Effector CD4-positive, alpha-beta T cell (primary cell): ENCODE results near the gene IL20. TPM values are rescaled to one million over a fixed set of nuclear protein-coding genes. Genes with fewer than 3 reads are reported as not detected.
A peak's percentile ranks its signal among the peaks of the same experiment; 100 is the strongest.

Experiments used
- DNase-seq: peaks from one replicate; pipeline ENCODE4 v3.0.0-alpha.2; 2020
- total RNA-seq: gene quantifications from one replicate; lab custom pipeline; 2026; lab: John Stamatoyannopoulos, UW

Gene IL20
- not detected for total RNA-seq

DNA sequence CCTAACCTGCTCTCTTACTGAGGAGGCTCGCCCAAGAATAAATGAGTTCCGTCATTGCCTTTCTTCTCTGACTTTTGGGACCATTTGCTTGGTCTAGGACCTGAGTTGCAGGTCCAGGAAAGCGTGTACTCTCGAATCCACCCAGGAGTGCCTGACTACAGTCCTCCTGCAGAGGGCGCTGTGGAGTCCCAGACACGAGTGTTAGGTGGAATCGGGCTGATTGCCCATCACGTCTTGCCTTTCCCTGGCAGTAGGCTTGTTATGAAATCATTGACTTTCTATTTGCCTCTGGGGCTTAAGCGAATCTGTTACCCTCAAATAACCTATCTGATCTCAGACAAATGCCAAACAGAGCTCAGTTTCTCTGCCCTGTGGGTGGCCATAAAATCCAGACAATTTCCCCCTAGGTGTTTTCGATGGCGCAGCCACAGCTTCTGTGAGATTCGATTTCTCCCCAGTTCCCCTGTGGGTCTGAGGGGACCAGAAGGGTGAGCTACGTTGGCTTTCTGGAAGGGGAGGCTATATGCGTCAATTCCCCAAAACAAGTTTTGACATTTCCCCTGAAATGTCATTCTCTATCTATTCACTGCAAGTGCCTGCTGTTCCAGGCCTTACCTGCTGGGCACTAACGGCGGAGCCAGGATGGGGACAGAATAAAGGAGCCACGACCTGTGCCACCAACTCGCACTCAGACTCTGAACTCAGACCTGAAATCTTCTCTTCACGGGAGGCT lies at the start of gene IL20:
Gene IL20, plus strand, starts transcription at position 685 of the 733 bp plus-strand sequence. CDS start 230 bp downstream, outside the sequence.
- peak; percentile 85 for DNase-seq

DNA sequence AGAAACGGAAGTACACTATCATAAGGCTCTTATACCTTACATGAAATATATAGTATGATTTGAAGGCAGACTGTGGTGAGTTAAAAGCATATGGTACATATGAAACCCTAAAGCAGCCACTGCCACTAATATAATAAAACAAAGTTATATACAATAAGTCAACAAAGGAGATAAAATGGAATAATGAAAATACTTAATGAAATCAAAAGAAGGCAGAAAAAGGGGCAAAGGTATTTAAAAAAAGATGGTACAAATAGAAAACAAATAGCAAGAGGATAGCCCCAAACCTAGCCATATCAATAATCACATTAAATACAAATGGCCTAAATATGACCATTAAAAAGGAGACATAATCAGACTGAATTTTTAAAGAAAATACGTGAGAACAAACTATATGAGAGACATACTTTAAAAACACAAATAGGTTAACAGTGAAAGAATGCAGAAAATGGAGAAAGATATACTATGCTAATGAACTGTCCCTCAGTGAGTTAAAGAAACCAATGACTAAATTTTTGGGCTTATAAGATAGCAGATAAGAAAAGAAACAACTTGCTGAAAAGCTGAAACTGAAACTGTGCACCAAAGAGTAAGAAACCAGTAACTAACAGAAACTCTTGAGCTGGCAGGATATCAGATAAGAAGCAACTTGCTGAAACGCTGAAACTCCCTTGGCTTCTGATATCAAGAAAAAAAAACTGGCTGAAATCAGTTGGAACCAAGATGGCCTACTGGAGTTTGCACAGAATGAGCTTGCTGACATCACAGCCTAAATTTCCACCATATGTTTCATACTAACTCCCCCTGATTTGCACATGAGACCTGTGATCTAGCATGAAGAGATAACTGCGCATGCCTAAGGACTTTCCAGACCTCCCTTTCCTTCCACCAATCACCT lies 48.8 kb upstream of the IL20 start:
- no peak for DNase-seq

DNA sequence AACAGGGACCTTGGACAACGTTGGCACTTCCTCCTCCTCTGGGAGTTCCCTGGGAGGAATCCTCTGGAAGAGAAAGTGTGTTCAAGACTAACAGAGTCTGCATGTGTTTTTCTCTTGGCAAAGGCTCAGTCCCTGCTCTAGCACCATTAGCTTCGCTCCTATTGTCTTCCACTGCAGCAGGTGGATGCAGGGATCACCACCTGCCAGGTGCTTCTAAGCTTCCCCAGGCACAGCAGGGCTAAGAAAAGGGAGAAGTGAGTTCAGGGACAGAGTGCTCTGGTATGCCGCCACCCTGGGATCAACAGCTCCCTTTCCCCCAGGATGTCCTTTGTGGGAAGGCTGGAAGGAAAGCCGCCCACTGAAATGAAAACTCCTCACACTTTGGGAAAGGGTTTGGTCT lies 43.9 kb upstream of the IL20 start:
- DNase-seq = no peak

DNA sequence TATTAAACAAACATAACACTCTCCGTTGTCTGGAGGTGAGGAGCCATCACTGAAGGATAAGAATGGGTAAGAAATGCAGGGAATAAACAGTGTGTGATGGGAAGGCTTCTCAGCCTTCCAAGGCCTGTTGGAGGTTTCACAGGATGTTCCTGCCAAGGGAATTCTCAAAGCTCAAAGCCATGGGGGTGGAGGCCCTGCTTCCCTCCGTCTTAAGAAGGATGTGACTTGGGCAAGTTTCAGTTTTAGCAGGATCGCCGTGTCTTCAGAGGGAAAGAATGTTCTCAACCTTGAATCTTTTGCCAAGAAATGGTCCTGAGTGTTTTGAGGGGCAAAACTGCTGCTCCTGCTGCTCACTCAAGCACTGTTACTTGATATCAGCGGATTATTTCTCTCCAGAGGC lies 41.7 kb upstream of the IL20 start:
- no peak for DNase-seq

DNA sequence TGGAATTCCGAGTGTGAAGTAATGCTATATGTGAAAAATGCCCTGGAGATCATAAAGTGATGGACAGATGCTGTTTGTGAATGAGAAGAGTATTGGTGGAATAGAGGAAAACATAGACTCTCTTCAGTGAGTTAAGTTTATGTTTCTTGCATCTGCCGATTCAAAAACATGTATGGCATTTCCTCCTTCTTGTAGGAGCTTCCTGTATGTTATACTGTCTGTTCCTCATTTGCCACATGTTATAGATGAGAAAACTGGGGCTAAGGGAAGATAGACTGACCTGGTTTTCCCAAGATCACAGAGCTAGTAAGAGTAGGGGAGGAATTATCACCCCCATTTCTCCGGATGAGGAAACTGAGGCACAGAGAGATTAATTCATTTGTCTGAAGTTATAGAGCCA lies 41.1 kb upstream of the IL20 start:
- DNase-seq = no peak

- no peak for DNase-seq
Observed at GRCh38 chr1:206826394-206826793, 39.0 kb upstream of the IL20 start.

DNA sequence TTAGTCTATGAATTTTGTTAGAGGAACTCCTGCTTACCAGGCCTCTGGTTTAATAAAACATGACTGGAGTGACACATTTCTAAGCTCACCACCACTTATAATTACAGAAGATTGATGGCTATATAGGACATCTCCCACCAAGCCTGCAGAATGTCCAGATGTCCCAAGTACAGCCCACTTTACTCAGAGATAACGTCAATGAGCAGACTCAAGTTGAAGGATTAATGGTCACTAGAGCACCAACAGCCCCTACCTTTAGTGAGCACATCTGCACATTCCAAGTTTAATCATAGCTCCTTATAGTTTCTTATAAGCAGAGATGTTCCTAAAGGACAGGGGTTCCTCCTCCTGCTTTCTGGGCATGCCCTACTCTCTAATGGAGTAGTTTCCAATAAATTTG lies 37.4 kb upstream of the IL20 start:
- no peak for DNase-seq

DNA sequence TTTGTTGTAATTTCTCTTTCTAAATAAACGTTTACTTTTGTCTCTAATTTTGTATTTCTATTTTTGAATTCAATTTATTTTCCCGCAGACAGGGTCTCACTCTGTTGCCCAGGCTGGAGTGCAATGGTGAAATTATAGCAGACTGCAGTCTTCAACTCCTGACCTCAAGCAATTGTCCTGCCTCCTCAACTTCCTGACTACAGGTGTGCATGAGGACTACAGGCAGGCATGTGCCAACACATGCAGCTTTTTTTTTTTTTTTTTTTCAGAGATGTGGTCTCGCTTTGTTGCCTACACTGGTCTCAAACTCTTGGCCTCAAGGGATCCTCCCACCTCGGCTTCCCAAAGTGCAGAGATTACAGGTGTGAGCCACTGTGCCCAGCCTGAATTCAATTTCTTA lies 36.7 kb upstream of the IL20 start:
- DNase-seq = no peak

GRCh38 chr1:206829282-206829681 lies 36.1 kb upstream of the IL20 start:
- DNase-seq = no peak

GRCh38 chr1:206829875-206830274 lies 35.5 kb upstream of the IL20 start:
- no peak for DNase-seq

- no peak for DNase-seq
Observed at GRCh38 chr1:206831650-206832049, 33.8 kb upstream of the IL20 start.

- no peak for DNase-seq
Observed at GRCh38 chr1:206832352-206832880, 33.0 kb upstream of the IL20 start.

DNA sequence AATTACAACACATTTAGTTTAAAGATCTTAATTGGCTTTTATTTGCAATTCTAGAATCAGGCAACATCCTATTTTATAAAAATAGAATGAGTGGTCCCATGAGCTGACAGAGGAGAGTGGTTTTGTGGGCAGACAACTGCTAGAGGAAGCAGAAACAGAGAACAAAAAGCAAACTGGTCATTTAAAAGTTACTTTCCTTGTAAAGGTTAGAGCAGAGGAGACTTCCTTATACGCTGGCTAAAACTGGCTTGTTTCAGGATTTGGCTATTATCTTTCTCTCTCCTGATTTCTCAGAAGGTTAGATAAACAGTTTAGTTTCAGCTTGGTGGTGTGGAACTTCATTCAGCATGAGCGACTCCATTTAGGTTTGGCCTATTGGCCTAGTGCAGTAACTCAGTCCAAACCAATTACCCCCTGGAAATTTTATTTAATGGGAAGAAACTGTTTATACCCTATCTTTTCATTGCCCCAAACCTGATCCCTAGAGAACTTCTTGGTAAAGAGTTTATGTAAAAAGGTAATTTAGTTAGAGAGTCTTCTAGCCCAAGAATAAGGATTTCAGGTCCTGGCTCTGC lies 32.2 kb upstream of the IL20 start:
- DNase-seq = no peak

DNA sequence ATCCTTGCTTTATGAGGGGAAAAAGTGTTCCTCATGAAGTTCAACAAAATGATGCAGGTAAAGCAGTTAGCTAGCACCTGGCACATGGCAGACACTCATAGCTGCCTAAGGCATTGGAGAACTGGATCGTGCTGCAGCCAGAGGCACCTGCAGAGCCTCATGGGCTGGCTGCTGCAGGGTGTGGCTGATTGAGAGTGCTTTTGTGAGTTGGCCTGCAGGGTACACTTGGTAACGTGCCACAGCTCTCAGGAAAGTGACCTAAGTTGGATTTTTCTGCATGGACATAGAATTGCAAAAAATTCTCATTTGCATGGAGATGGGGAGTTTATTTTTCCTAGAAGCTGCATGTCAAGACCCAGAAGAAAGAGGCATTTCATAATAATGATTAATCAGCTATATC lies 31.6 kb upstream of the IL20 start:
- DNase-seq = no peak

- DNase-seq = no peak
Observed at GRCh38 chr1:206834217-206834616, 31.2 kb upstream of the IL20 start.

- DNase-seq = no peak
Observed at GRCh38 chr1:206834711-206835110, 30.7 kb upstream of the IL20 start.

GRCh38 chr1:206835186-206835585 lies 30.2 kb upstream of the IL20 start:
- DNase-seq = no peak

GRCh38 chr1:206836111-206836510 lies 29.3 kb upstream of the IL20 start:
- DNase-seq = no peak

GRCh38 chr1:206839006-206839560 lies 26.3 kb upstream of the IL20 start:
- DNase-seq = no peak

GRCh38 chr1:206839857-206840256 lies 25.6 kb upstream of the IL20 start:
- DNase-seq = no peak

DNA sequence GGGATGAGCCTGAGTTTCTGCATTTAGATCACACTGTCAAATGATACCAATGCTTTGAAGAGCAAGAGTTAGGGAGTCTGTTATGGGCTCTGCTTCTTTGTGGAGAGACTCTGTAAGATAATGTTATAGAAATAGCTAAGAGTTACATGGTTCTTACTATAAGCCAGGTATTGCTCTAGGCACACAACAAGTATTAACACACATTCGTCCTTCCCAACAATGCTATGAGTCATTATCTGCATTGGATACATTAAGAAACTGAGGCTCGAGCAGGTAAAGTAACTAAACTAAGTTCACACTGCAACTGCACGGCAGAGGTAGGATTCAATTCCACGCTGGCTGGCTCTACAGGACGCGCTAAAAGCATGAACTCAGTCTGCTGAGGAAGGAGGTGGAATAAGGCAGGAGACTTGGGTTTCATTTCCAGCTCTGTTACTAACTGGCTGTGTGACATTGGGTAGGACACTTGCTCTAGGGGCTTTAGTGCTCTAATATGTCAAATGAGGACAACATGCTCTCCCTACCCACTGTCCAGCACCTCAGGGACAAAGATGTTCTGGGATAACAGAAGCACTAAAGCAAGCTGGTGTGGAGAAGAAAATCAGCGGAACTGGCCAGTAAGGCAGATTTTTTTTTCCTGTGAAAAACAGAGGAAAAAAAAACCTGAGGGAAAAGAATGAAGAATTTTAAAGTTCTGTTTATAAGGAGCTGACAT lies 23.7 kb upstream of the IL20 start:
- no peak for DNase-seq

GRCh38 chr1:206842854-206843253 lies 22.6 kb upstream of the IL20 start:
- DNase-seq = no peak
